AG04450 (cell line): ENCODE results near the gene ATP8A2. TPM values are rescaled to one million over a fixed set of nuclear protein-coding genes. Genes with fewer than 3 reads are reported as not detected.

Experiments used
- CTCF ChIA-PET: fragments of 300-600, 350-600 bp; formaldehyde crosslinking; extraction: SDS; loops from one replicate; lab custom pipeline; 2022; ENCODE audit warnings: antibody characterized with exemption, inconsistent platforms; lab: Charles Lee
- POLR2A ChIA-PET: fragments of 350-600 bp; formaldehyde crosslinking; extraction: SDS; loops from one replicate; lab custom pipeline; 2021; ENCODE audit warnings: antibody characterized with exemption, inconsistent platforms; lab: Yijun Ruan, JAX
- DNase-seq: peaks from one replicate; pipeline ENCODE4 v3.0.0-alpha.2; 2011; ENCODE audit warnings: low read depth, low spot score
- H3K27ac ChIP-seq: one replicate; pipeline ENCODE4 v1.5.1; 2012; ENCODE audit warnings: low read depth, low read length, control low read depth
- H3K27me3 ChIP-seq: one replicate; pipeline ENCODE4 v1.6.0; 2012; ENCODE audit warnings: low read length; ENCODE audit not compliant: control insufficient read depth, insufficient read depth
- H3K4me3 ChIP-seq: 2 replicates; pipeline ENCODE4 v1.5.1; 2011; ENCODE audit warnings: mild to moderate bottlenecking, low read depth, low read length, control low read depth
- H3K9me3 ChIP-seq: 2 replicates; pipeline ENCODE4 v1.5.1; 2012; ENCODE audit warnings: low read length; ENCODE audit not compliant: control insufficient read depth, insufficient read depth
- polyA plus RNA-seq: library from polyadenylated mRNA; depleted of rRNA; stranded (reverse); fragments of >200 nt; gene quantifications from 2 replicates; pipeline ENCODE4 v1.2.3, GENCODE V29; 2011
- TF ChIP-seq, protein P1 (sequence below): IDR thresholded peaks from 2 replicates; pipeline ENCODE4 v1.5.1; 2011; ENCODE audit warnings: low read depth, low read length, control low read depth, inconsistent platforms

Gene ATP8A2
- polyA plus RNA-seq, 1 experiment = 0.19 TPM

- ChIA-PET CTCF (no interaction called here), POLR2A (no interaction called here)
- H3K4me3 ChIP-seq = no peak overlapping the region
- no peaks in the 10 kb centered on the region for H3K9me3 ChIP-seq
- DNase-seq = no peak
- H3K27ac ChIP-seq = no peak overlapping the region
- H3K27me3 ChIP-seq = no peaks in the 10 kb centered on the region
- TF ChIP-seq, protein P1, sequence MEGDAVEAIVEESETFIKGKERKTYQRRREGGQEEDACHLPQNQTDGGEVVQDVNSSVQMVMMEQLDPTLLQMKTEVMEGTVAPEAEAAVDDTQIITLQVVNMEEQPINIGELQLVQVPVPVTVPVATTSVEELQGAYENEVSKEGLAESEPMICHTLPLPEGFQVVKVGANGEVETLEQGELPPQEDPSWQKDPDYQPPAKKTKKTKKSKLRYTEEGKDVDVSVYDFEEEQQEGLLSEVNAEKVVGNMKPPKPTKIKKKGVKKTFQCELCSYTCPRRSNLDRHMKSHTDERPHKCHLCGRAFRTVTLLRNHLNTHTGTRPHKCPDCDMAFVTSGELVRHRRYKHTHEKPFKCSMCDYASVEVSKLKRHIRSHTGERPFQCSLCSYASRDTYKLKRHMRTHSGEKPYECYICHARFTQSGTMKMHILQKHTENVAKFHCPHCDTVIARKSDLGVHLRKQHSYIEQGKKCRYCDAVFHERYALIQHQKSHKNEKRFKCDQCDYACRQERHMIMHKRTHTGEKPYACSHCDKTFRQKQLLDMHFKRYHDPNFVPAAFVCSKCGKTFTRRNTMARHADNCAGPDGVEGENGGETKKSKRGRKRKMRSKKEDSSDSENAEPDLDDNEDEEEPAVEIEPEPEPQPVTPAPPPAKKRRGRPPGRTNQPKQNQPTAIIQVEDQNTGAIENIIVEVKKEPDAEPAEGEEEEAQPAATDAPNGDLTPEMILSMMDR = no peak
These were observed 653.4 kb downstream of the ATP8A2 start for GRCh38 chr13:26025196-26025595.

GRCh38 chr13:26025771-26026170 lies 654.0 kb downstream of the ATP8A2 start:
- H3K4me3 ChIP-seq = no peak overlapping the region
- TF ChIP-seq, protein P1 = no peak
- no peak overlapping the region for H3K27ac ChIP-seq
- H3K9me3 ChIP-seq = no peaks in the 10 kb centered on the region
- ChIA-PET CTCF (no interaction called here), POLR2A (no interaction called here)
- no peak for DNase-seq
- no peaks in the 10 kb centered on the region for H3K27me3 ChIP-seq

- TF ChIP-seq, protein P1 = no peak
- Histone ChIP-seq H3K27ac (no peak overlapping the region), H3K9me3 (no peaks in the 10 kb centered on the region), H3K27me3 (no peaks in the 10 kb centered on the region), H3K4me3 (no peak overlapping the region)
- POLR2A ChIA-PET = no interaction called here
- CTCF ChIA-PET = no interaction called here
- DNase-seq = no peak
These were observed 654.4 kb downstream of the ATP8A2 start for GRCh38 chr13:26026211-26026610.

DNA sequence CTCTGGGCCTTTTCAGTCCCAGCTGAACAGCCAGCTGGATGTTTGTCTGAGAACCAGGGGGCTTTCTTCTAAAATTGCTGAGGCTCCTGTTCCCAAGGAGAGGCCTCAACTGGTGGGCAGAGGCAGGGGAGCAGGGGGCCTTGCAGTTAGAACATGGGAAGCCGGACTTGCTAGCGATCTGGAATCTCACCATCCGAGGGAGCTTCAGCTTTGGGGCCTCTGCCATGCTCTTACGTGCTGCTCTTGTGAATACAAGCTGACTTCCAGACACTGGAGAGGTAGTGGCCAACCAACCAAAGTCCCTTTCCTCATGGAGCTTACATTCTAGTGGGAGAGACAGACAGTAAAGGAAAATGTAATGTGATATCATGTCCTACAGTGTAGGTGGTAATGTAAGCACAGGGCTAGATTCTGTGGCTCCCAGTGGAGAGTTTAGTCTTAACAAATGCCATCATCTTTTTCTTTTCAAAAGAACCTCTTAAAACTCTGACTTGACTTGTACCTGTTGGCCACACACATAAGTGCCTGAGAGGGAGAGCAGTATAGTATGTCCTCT lies 657.9 kb downstream of the ATP8A2 start:
- H3K4me3 ChIP-seq = no peak overlapping the region
- ChIA-PET POLR2A (no interaction called here), CTCF (interaction anchor here (1.2 kb wide), 1 partner anchor 455 kb away, joined by 3 read pairs; no protein-coding TSS in a partner anchor)
- no peak for DNase-seq
- TF ChIP-seq, protein P1 = no peak
- H3K27me3 ChIP-seq = no peaks in the 10 kb centered on the region
- no peak overlapping the region for H3K27ac ChIP-seq
- H3K9me3 ChIP-seq = no peaks in the 10 kb centered on the region

GRCh38 chr13:26030331-26030730 lies 658.6 kb downstream of the ATP8A2 start:
- H3K4me3 ChIP-seq = no peak overlapping the region
- no peak overlapping the region for H3K27ac ChIP-seq
- TF ChIP-seq, protein P1 = no peak
- CTCF ChIA-PET = no interaction called here
- no peak for DNase-seq
- POLR2A ChIA-PET = no interaction called here
- H3K9me3 ChIP-seq = no peaks in the 10 kb centered on the region
- no peaks in the 10 kb centered on the region for H3K27me3 ChIP-seq
